Measurements from ENCODE around the gene ZNF688. TPM values are rescaled to one million over a fixed set of nuclear protein-coding genes. Genes with fewer than 3 reads are reported as not detected.

ZNF688 gene
- total RNA-seq, 4 donors from 2014 or later, result 9.6 to 27.1 (median 12.5) TPM

GRCh38 chr16:30521476-30521872 is 50.0 kb downstream of the ZNF688 start:
- DNase-seq, result no peak
- TF ChIP-seq CTCF (IDR thresholded peaks at IDR 0.05) (no peak), POLR2A (IDR thresholded peaks at IDR 0.05) (no peak)
- H3K4me3 ChIP-seq, result no peak overlapping the region
- no peak overlapping the region for H3K27ac ChIP-seq
- no peaks in the 10 kb centered on the region for H3K36me3 ChIP-seq
- intact Hi-C loops (cut with DNase I; ENCODE audit: low total_unique reads), result no loop called here
- H3K4me1 ChIP-seq, result no peaks in the 10 kb centered on the region
- H3K27me3 ChIP-seq, result no peaks in the 10 kb centered on the region
- no peaks in the 10 kb centered on the region for H3K9me3 ChIP-seq

Small RNA genes within 50 kb of the gene (small RNA-seq; reads per million reads assigned to genes)
- not detected for gene AC093249.4

Other genes with a start within 250 kb of the ZNF688 start
- gene CD2BP2, start 216.4 kb downstream of the ZNF688 start, total RNA-seq, result 10 to 100 TPM; 27.9 to 74.7 (median 32.8) TPM
- gene TBC1D10B, start 201.2 kb downstream of the ZNF688 start, total RNA-seq, result 10 to 100 TPM; 20.7 to 50.1 (median 29.9) TPM
- 1 to 10 TPM in 1 of 4 donors, not detected in 3; 1.2 TPM for gene MYL11, start 196.9 kb downstream of the ZNF688 start, total RNA-seq
- 1 to 10 TPM in 2 of 4 donors, not detected in 2; 1.0 to 5.3 TPM for gene SEPTIN1, start 189.2 kb downstream of the ZNF688 start, total RNA-seq
- 10 to 100 TPM in 3 of 4 donors, 1 to 10 TPM in 1; 2.6 to 21.0 (median 12.7) TPM for gene ZNF48, start 176.3 kb downstream of the ZNF688 start, total RNA-seq
- gene ZNF771, start 164.1 kb downstream of the ZNF688 start, total RNA-seq, result 10 to 100 TPM; 12.2 to 75.3 (median 25.6) TPM
- 10 to 100 TPM; 10.2 to 51.5 (median 28.7) TPM for gene DCTPP1, start 141.7 kb downstream of the ZNF688 start, total RNA-seq
- 10 to 100 TPM; 13.6 to 30.9 (median 17.1) TPM for gene SEPHS2, start 125.8 kb downstream of the ZNF688 start, total RNA-seq
- gene ITGAL, start 99.0 kb downstream of the ZNF688 start, total RNA-seq, result 1 to 10 TPM in 3 of 4 donors, not detected in 1; 3.6 to 5.6 (median 4.7) TPM
- gene ZNF768, start 45.1 kb downstream of the ZNF688 start, total RNA-seq, result 10 to 100 TPM in 3 of 4 donors, 1 to 10 TPM in 1; 8.8 to 41.3 (median 28.5) TPM
- gene ZNF747, start 36.9 kb downstream of the ZNF688 start, total RNA-seq, result 10 to 100 TPM in 2 of 4 donors, 1 to 10 TPM in 2; 3.8 to 16.1 (median 10.2) TPM
- gene ZNF764, start 13.3 kb downstream of the ZNF688 start, total RNA-seq, result 10 to 100 TPM in 2 of 4 donors, 1 to 10 TPM in 2; 1.5 to 11.3 (median 7.3) TPM
- gene ZNF785, start 14.0 kb upstream of the ZNF688 start, total RNA-seq, result 10 to 100 TPM in 2 of 4 donors, 1 to 10 TPM in 2; 6.8 to 37.4 (median 15.2) TPM
- 10 to 100 TPM in 1 of 4 donors, 1 to 10 TPM in 3; 3.1 to 11.5 (median 7.0) TPM for gene ZNF689, start 38.7 kb upstream of the ZNF688 start, total RNA-seq
- gene PRR14, start 79.2 kb upstream of the ZNF688 start, total RNA-seq, result 10 to 100 TPM in 2 of 4 donors, 1 to 10 TPM in 2; 1.0 to 82.4 (median 10.0) TPM
- 10 to 100 TPM in 2 of 4 donors, 1 to 10 TPM in 2; 8.5 to 78.4 (median 16.5) TPM for gene FBRS, start 86.7 kb upstream of the ZNF688 start, total RNA-seq
- 10 to 100 TPM in 2 of 4 donors, 1 to 10 TPM in 2; 5.6 to 80.7 (median 26.0) TPM for gene SRCAP, start 127.5 kb upstream of the ZNF688 start, total RNA-seq
- gene PHKG2, start 176.7 kb upstream of the ZNF688 start, total RNA-seq, result 10 to 100 TPM; 13.5 to 44.7 (median 25.8) TPM
- gene CFAP119, start 190.3 kb upstream of the ZNF688 start, total RNA-seq, result 1 to 10 TPM in 2 of 4 donors, not detected in 2; 4.1 to 9.1 TPM
- gene RNF40, start 190.6 kb upstream of the ZNF688 start, total RNA-seq, result 100 to 1,000 TPM in 2 of 4 donors, 10 to 100 TPM in 2; 20.5 to 130 (median 86.0) TPM
- gene ZNF629, start 215.5 kb upstream of the ZNF688 start, total RNA-seq, result 10 to 100 TPM in 2 of 4 donors, 1 to 10 TPM in 2; 5.4 to 25.5 (median 10.7) TPM

Measured in uterus (tissue), 4 donors.